GM23338 (cell line): Measurements from ENCODE around the gene MYO16. TPM values are rescaled to one million over a fixed set of nuclear protein-coding genes. Genes with fewer than 3 reads are reported as not detected.

Experiments
- ATAC-seq: fragments of 200-7000 bp; cut with Tn5 transposase; 3 replicates; pipeline ENCODE4 v1.9.1; 2020
- DNase-seq: peaks from one replicate; pipeline ENCODE4 v3.0.0-alpha.2; 2015; ENCODE audit warnings: low spot score
- H2AFZ ChIP-seq: fragments of 200-600 bp; sonication (generic); 2 replicates; pipeline ENCODE4 v1.8.0; 2016; ENCODE audit warnings: antibody characterized with exemption, mild to moderate bottlenecking, moderate library complexity
- H3F3A ChIP-seq: fragments of 200-600 bp; sonication (generic); replicated peaks from 2 replicates; pipeline ENCODE4 v1.8.0; 2017; ENCODE audit warnings: antibody characterized with exemption, mixed run types, low read depth
- H3K27ac ChIP-seq: fragments of 200-600 bp; sonication (generic); 2 replicates; pipeline ENCODE4 v1.6.1; 2016; ENCODE audit warnings: low read depth
- H3K27me3 ChIP-seq: fragments of 200-600 bp; sonication (generic); 2 replicates; pipeline ENCODE4 v1.8.0; 2016; ENCODE audit warnings: mild to moderate bottlenecking, mixed run types, moderate library complexity; ENCODE audit not compliant: insufficient read depth
- H3K36me3 ChIP-seq: fragments of 200-600 bp; sonication (generic); 2 replicates; pipeline ENCODE4 v1.8.0; 2016; ENCODE audit warnings: mild to moderate bottlenecking; ENCODE audit not compliant: insufficient read depth
- H3K4me1 ChIP-seq: fragments of 200-600 bp; sonication (generic); 2 replicates; pipeline ENCODE4 v1.8.0; 2016; ENCODE audit warnings: mild to moderate bottlenecking, moderate library complexity; ENCODE audit not compliant: insufficient read depth
- H3K4me2 ChIP-seq: fragments of 200-600 bp; sonication (generic); 2 replicates; pipeline ENCODE4 v1.7.1; 2017; ENCODE audit warnings: mixed run types
- H3K4me3 ChIP-seq: fragments of 200-600 bp; sonication (generic); 2 replicates; pipeline ENCODE4 v1.6.1; 2016; ENCODE audit warnings: mixed run types
- H3K79me2 ChIP-seq: fragments of 200-600 bp; sonication (generic); replicated peaks from 2 replicates; pipeline ENCODE4 v1.8.0; 2017; ENCODE audit warnings: mild to moderate bottlenecking; ENCODE audit not compliant: insufficient read depth
- H3K9me2 ChIP-seq: fragments of 200-600 bp; sonication (generic); 2 replicates; pipeline ENCODE4 v1.8.0; 2017; ENCODE audit not compliant: insufficient read depth
- H4K20me1 ChIP-seq: fragments of 200-600 bp; sonication (generic); replicated peaks from 2 replicates; pipeline ENCODE4 v1.8.0; 2017; ENCODE audit warnings: mild to moderate bottlenecking; ENCODE audit not compliant: insufficient read depth
- H3K27ac Mint-ChIP-seq: 2 replicates; pipeline ENCODE4 v1.8.0; 2020; ENCODE audit warnings: inconsistent platforms, mild to moderate bottlenecking, moderate library complexity, mixed read lengths
- H3K27me3 Mint-ChIP-seq: 3 replicates; pipeline ENCODE4 v1.8.0; 2022; ENCODE audit warnings: low read depth, mild to moderate bottlenecking, moderate library complexity, mixed read lengths, inconsistent platforms; ENCODE audit not compliant: insufficient read depth, poor library complexity
- H3K36me3 Mint-ChIP-seq: 3 replicates; pipeline ENCODE4 v1.8.0; 2021; ENCODE audit warnings: low read depth, mild to moderate bottlenecking, inconsistent platforms, moderate library complexity, mixed read lengths
- H3K4me1 Mint-ChIP-seq: 3 replicates; pipeline ENCODE4 v1.8.0; 2020; ENCODE audit warnings: mild to moderate bottlenecking, inconsistent platforms, mixed read lengths
- H3K4me3 Mint-ChIP-seq: 3 replicates; pipeline ENCODE4 v1.8.0; 2021; ENCODE audit warnings: moderate library complexity, mild to moderate bottlenecking, inconsistent platforms, mixed read lengths
- H3K9me3 Mint-ChIP-seq: 3 replicates; pipeline ENCODE4 v1.8.0; 2020; ENCODE audit warnings: moderate library complexity, mild to moderate bottlenecking, inconsistent platforms, mixed read lengths
- EZH2phosphoT487 ChIP-seq: fragments of 200-600 bp; sonication (generic); IDR thresholded peaks from one replicate; pipeline ENCODE4 v1.8.1; 2018; ENCODE audit warnings: antibody characterized with exemption; ENCODE audit not compliant: unreplicated experiment
- NANOG ChIP-seq: IDR thresholded peaks from 2 replicates; pipeline ENCODE4 v1.6.1; 2016; ENCODE audit warnings: antibody characterized with exemption, borderline replicate concordance
- STAT1 ChIP-seq: IDR thresholded peaks from one replicate; pipeline ENCODE4 v1.6.1; 2016; ENCODE audit warnings: antibody characterized with exemption; ENCODE audit not compliant: unreplicated experiment
- ZNF114 ChIP-seq: fragments of 250-450 bp; sonication (Bioruptor Pico); IDR thresholded peaks from 2 replicates; pipeline ENCODE4 v1.5.0; 2020; ENCODE audit warnings: mild to moderate bottlenecking, moderate library complexity
- ZNF331 ChIP-seq: fragments of 250-450 bp; sonication (Bioruptor Pico); IDR thresholded peaks from 2 replicates; pipeline ENCODE4 v1.5.0; 2020; ENCODE audit warnings: low read depth, mild to moderate bottlenecking, moderate library complexity
- polyA plus RNA-seq: library from polyadenylated mRNA; unstranded; fragments of >200 nt; fragmentation: Nextera tagmentation; extraction: Ambion mirVana; gene quantifications from 2 replicates; pipeline ENCODE4 v1.2.1, GENCODE V29; 2016
- total RNA-seq: library from RNA; depleted of rRNA; stranded (reverse); fragments of >200 nt; shearing (Covaris generic); gene quantifications from 2 replicates; pipeline ENCODE4 v1.2.3, GENCODE V29; 2014
- TF ChIP-seq, protein P1 (sequence below): IDR thresholded peaks from one replicate; pipeline ENCODE4 v1.6.1; 2018; ENCODE audit warnings: antibody characterized with exemption; ENCODE audit not compliant: unreplicated experiment
- TF ChIP-seq, protein P2 (sequence below): IDR thresholded peaks from 2 replicates; pipeline ENCODE4 v1.6.1; 2016; ENCODE audit warnings: antibody characterized with exemption
- TF ChIP-seq, protein P3 (sequence below), 2 experiments: fragments of 200-600 bp in 1 of 2; sonication (generic) in 1 of 2; conservative IDR thresholded peaks; 2 replicates each; pipeline versions ENCODE4 v1.5.1 to v1.6.1; 2016 to 2017; ENCODE audit warnings: antibody characterized with exemption in 2 of 2, low read depth in 2 of 2, mild to moderate bottlenecking in 2 of 2, moderate library complexity in 1 of 2

Gene MYO16
- total and polyA plus RNA-seq, 2 experiments from 2014 or later, result 0.10 to 0.13 TPM

DNA sequence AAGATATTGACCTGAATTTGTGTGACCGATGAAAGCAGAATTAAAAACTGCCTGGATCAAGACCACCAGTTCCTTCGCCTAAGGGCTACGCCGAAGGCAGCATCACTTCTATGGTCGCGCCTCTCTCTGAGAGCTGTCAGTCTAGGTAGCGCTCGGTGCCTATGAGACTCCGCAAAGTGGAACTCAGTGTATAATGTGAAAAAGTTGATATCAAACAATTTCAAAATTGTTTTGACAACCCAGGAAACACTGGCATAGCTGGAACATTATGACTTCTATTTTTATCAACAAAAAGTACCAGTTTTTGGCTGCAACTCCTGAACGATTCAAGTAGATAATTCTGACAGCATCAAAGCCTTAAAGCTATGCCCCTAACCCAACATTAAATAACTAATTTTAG is 223.6 kb downstream of the MYO16 start (continued):
- TF ChIP-seq, protein P1, sequence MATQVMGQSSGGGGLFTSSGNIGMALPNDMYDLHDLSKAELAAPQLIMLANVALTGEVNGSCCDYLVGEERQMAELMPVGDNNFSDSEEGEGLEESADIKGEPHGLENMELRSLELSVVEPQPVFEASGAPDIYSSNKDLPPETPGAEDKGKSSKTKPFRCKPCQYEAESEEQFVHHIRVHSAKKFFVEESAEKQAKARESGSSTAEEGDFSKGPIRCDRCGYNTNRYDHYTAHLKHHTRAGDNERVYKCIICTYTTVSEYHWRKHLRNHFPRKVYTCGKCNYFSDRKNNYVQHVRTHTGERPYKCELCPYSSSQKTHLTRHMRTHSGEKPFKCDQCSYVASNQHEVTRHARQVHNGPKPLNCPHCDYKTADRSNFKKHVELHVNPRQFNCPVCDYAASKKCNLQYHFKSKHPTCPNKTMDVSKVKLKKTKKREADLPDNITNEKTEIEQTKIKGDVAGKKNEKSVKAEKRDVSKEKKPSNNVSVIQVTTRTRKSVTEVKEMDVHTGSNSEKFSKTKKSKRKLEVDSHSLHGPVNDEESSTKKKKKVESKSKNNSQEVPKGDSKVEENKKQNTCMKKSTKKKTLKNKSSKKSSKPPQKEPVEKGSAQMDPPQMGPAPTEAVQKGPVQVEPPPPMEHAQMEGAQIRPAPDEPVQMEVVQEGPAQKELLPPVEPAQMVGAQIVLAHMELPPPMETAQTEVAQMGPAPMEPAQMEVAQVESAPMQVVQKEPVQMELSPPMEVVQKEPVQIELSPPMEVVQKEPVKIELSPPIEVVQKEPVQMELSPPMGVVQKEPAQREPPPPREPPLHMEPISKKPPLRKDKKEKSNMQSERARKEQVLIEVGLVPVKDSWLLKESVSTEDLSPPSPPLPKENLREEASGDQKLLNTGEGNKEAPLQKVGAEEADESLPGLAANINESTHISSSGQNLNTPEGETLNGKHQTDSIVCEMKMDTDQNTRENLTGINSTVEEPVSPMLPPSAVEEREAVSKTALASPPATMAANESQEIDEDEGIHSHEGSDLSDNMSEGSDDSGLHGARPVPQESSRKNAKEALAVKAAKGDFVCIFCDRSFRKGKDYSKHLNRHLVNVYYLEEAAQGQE, result no peak

DNA sequence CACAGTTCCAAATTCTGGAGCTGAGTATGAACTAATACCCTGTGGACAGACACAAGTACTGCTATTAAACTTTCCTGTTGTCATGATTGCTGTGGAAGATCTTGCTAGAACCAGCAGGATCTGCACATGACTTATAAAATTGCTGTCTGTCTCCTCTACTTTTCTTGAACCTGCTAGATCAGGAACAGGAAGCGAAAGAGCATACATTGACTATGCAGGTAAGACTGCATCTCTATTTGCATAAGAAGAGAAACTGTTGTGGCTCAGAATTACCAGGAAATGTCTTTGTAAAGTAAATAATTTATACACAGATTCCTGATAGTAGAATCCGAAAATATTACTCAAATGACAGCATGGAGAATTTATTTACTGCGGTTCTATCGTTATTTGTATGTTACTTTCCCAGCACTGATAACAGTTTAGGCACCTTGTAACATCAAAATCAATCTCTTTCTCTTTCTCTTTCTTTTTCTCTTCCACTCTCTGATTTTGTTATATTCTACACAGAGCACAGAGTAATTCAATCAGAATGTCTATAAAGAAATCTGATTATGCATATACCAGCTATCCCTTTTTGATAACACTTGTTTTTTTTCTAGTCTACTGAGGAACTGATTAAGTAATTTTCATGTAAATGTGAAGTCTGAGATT is 226.5 kb downstream of the MYO16 start:
- TF ChIP-seq NANOG (0 out of 2 replicates have a peak, but pooled peaks have one; percentile 46), STAT1 (no peak), EZH2phosphoT487 (no peak), ZNF114 (CRISPR knock-in tag) (no peak), ZNF331 (no peak)
- TF ChIP-seq, protein P2, sequence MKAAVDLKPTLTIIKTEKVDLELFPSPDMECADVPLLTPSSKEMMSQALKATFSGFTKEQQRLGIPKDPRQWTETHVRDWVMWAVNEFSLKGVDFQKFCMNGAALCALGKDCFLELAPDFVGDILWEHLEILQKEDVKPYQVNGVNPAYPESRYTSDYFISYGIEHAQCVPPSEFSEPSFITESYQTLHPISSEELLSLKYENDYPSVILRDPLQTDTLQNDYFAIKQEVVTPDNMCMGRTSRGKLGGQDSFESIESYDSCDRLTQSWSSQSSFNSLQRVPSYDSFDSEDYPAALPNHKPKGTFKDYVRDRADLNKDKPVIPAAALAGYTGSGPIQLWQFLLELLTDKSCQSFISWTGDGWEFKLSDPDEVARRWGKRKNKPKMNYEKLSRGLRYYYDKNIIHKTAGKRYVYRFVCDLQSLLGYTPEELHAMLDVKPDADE, result peak; percentile 42; the same call in 1 of the 2 replicates
- Histone ChIP-seq H3K79me2 (no peaks in the 10 kb centered on the region), H3F3A (no peaks in the 10 kb centered on the region), H4K20me1 (no peaks in the 10 kb centered on the region), H3K9me2 (0 out of 2 replicates have a peak, but pooled peaks cover 2% of the 10 kb centered on the region), H3K36me3 (no peaks in the 10 kb centered on the region), H3K27ac (peak overlapping the region; percentile 56; the same call in 1 of the 2 replicates), H2AFZ (peak overlapping the region; percentile 11; the same call in 1 of the 2 replicates), H3K4me3 (no peak overlapping the region), H3K4me1 (peaks cover 33% of the 10 kb centered on the region), H3K4me2 (peak overlapping the region; percentile 69), H3K27me3 (no peaks in the 10 kb centered on the region)
- H3K27me3 Mint-ChIP-seq, result peaks cover 6% of the 10 kb centered on the region
- H3K36me3 Mint-ChIP-seq, result peaks cover 5% of the 10 kb centered on the region; the same call in 1 of the 3 replicates
- H3K9me3 Mint-ChIP-seq, result peaks cover 3% of the 10 kb centered on the region; the same call in 1 of the 3 replicates
- peak; percentile 49 for ATAC-seq
- peak; percentile 52 for DNase-seq
- peak overlapping the region; percentile 88 for H3K27ac Mint-ChIP-seq
- peaks cover 47% of the 10 kb centered on the region for H3K4me1 Mint-ChIP-seq
- peak overlapping the region; percentile 23; the same call in 1 of the 3 replicates for H3K4me3 Mint-ChIP-seq

DNA sequence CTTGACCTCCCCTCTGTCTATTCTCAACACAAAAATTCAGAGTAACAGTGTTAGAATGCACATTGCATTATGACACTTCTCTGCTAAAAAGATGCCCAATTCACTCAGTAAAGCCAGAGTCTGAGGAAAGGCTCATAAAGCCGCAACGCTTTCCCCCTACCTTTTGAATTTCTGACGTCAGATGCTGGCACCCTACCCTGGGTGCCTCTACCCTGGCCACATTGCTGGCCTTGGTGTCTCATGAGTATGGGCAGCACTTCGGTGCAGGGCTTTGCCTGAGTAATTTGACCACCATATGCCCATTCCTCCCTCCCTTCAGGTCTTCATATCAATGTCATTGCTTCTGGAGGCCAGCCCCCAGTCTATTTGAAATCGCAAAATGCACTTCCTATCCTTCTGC is 229.3 kb downstream of the MYO16 start:
- Histone ChIP-seq H3K27ac (no peak overlapping the region), H3K4me1 (peaks cover 33% of the 10 kb centered on the region), H3K27me3 (no peaks in the 10 kb centered on the region), H3K79me2 (no peaks in the 10 kb centered on the region), H3F3A (no peaks in the 10 kb centered on the region), H4K20me1 (no peaks in the 10 kb centered on the region), H3K9me2 (no peaks in the 10 kb centered on the region), H3K4me2 (no peak overlapping the region), H2AFZ (no peak overlapping the region; the same call in 1 of the 2 replicates), H3K36me3 (no peaks in the 10 kb centered on the region), H3K4me3 (no peak overlapping the region)
- DNase-seq, result no peak
- H3K4me3 Mint-ChIP-seq, result no peak overlapping the region
- H3K36me3 Mint-ChIP-seq, result peaks cover 5% of the 10 kb centered on the region; the same call in 1 of the 3 replicates
- peaks cover 42% of the 10 kb centered on the region for H3K4me1 Mint-ChIP-seq
- H3K27me3 Mint-ChIP-seq, result peaks cover 3% of the 10 kb centered on the region
- no peak for ATAC-seq
- no peak overlapping the region for H3K27ac Mint-ChIP-seq
- peaks cover 3% of the 10 kb centered on the region; the same call in 1 of the 3 replicates for H3K9me3 Mint-ChIP-seq
- TF ChIP-seq, protein P3, sequence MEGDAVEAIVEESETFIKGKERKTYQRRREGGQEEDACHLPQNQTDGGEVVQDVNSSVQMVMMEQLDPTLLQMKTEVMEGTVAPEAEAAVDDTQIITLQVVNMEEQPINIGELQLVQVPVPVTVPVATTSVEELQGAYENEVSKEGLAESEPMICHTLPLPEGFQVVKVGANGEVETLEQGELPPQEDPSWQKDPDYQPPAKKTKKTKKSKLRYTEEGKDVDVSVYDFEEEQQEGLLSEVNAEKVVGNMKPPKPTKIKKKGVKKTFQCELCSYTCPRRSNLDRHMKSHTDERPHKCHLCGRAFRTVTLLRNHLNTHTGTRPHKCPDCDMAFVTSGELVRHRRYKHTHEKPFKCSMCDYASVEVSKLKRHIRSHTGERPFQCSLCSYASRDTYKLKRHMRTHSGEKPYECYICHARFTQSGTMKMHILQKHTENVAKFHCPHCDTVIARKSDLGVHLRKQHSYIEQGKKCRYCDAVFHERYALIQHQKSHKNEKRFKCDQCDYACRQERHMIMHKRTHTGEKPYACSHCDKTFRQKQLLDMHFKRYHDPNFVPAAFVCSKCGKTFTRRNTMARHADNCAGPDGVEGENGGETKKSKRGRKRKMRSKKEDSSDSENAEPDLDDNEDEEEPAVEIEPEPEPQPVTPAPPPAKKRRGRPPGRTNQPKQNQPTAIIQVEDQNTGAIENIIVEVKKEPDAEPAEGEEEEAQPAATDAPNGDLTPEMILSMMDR (conservative IDR thresholded peaks at IDR 0.05; ENCODE audit: low read depth in 2 of 2), result no peak
- no peak for TF ChIP-seq ZNF331
